K562 treated with DMSO at 1 percent for 24 hours (cell line): Measurements from ENCODE around the gene KLF12. TPM values are rescaled to one million over a fixed set of nuclear protein-coding genes. Genes with fewer than 3 reads are reported as not detected.

Experiments
- total RNA-seq: library from RNA; unstranded; fragments of 300-600 nt; gene quantifications from 2 replicates; pipeline ENCODE4 v1.2.3, GENCODE V29; 2022; ENCODE audit warnings: low read depth; ENCODE audit not compliant: insufficient read depth

The KLF12 gene
- total RNA-seq, result 0.15 TPM in 1 of 2 replicates, not detected in the other

DNA sequence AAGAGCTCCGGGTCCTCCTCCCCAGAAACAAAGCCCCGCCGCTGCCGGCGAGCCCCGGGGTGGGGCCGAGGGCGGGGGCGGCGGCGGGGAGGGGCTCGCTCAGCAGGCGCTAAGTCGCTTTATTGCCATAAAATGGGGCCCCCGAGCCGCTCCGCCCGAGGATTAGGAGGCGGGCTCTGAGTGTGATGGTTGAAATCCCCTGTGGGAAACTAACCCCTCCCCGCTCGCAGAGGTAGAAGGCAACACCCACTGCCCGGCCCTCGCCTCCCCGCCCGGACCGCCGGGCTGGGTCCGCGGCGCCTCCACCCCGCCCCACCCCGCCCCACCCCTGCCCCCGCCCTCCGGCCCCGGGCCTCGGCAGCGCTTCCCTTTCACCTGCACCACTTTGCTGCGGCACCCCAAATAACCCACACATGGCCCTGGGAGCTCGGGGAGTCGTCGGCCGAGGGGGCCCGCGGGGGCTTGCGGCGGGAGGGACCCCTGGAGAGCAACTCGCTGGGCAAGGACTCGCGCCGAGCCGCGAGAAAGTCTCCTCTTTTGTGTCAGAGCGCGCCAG, at the start of gene KLF12:
Gene KLF12 (minus strand): TSS at position 184 of the 556 bp plus-strand sequence.

